Kidney capillary endothelial cell (primary cell): ENCODE measurements around the gene MAP2K2.
"Not testable (repeated sequence)": the region's sequence is repeated elsewhere in the genome, so short reads cannot be mapped to it uniquely, and the experiment has no call there.

Experiments used
- DNase-seq: peaks from one replicate; pipeline ENCODE4 v3.0.0-alpha.2; 2018; ENCODE audit warnings: low spot score

MAP2K2 gene

DNA sequence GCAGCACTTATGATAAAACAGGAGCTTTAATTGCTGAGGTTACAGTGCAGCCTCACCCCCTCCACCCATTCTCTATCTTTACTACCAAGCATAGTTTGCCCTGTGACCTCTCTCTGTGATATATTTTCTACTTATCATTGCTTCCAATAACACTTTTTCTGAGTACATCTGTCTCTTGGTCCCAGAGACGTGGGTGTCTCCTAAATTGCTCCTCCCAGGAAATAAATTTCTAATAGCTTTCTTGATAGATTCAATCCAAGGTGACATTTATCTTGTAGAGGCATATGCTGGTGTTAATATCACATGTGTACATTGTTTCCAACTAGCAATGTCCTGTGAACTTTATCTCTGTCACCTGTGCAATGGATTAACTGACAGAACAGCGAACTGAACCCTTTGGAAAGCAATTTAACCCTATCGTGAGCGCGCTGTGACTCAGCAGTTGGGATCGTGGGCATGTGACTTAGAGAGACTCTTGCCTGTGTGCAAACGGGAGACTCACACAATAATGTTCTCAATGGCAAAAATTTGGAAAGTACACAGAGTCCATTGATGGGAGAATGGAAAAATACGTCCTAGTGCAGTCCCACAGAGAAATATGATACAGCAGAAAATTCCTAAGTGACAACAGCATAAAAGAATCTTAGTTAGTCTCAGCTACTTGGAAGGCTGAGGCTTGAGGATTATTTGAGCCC is 7.0 kb upstream of the MAP2K2 start:
- DNase-seq, result no peak

DNA sequence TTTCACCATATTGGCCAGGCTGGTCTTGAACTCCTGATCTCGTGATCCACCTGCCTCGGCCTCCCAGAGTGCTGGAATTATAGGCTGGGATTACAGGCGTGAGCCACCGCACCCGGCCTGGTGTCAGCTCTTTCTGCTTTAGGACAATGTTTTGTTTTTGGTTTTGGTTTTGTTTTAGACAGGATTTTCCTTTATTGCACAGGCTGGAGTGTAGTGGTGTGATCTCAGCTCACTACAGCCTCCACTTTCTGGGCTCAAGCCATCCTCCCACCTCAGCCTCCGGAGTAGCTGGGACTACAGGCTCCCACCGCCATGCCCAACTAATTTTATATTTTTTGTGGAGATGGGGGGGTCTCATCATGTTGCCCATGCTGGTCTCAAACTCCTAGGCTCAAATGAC is 5.1 kb upstream of the MAP2K2 start:
- DNase-seq, result not testable (repeated sequence)

DNA sequence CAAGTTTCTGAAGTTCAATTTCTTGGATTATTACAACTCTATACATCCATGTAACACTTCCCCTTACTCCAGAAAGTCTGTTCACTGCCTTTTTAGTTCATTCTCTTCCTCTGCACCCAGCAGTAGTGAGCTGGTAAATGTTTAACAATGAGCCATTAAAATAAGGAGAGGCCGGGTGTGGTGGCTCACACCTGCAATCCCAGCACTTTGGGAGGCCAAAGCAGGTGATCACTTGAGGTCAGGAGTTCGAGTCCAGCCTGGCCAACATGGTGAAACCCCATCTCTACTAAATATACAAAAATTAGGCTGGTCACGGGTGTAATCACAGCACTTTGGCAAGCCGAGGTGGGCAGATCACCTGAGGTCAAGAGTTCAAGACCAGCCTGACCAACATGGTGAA is 3.4 kb upstream of the MAP2K2 start:
- not testable (repeated sequence) for DNase-seq

DNA sequence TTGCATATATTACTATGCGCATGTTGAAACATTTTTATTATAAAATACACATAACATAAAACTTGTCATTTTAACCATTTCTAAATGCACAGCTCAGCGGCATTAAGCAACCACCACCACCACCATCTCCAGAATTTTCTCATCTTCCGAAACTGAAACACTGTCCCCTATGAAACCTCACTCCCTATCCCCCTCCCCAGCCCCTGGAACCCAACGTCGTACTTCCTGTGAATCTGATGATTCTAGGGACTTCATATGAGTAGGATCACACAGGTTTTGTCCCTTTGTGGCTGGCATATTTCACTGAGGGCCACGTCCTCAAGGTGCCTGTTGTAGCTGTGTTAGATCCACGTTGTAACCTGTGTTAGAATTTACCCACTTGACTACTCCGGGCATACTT is 716 bp upstream of the MAP2K2 start:
- no peak for DNase-seq

DNA sequence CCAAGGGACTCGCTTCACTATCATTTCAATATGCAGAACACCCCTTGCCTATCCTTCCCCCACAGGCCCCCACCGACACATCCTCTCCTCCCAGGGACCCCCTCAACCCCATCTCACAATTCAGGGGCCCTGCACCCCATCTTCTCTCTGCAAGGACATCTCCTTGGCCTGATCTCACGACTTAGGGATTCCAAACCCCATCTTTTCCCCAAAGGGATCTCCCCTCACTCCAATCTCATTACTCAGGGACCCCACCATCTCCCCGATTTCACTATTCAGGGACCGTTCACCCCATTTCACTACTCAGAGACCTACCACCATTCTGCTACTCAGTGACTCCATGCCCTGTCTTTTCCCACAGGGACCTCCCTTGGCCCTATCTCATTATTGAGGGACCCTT is 1.4 kb downstream of the MAP2K2 start:
- DNase-seq, result no peak

DNA sequence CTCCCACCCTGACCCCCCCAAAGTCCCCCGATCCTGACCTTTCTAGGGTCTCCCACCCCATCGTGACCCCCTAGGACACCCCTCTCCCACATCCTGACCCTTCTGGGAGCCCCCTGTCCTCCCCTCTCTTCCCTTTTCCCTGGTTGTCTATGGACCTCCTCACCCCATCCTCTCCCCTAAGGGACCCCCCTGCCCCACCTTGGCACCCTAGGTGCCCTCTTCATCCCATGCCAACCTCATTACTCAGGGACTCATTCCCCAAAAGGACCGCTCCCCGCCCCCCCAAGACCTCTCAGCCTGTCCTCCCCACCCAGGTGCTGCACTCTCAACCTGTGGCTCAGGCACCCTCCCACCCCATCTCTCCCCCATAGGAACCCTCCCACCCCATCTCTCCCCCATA is 2.1 kb downstream of the MAP2K2 start:
- DNase-seq, result no peak

DNA sequence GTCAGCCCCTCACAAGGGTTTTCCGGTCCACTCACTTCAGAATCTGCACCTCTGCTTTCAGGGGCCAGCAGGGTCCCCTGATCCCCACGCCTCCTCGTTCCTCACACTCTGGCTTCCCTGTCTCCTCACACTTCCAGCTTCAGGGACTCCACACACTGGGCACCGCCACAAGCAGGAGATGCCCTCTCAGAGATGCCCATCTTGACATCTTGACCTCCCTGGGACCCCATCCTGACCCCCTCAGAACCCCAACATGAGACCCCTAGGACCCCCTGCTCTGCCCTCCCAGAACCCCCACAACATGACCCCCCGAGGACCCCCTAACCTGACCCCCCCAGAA is 2.7 kb downstream of the MAP2K2 start:
- DNase-seq, result no peak

DNA sequence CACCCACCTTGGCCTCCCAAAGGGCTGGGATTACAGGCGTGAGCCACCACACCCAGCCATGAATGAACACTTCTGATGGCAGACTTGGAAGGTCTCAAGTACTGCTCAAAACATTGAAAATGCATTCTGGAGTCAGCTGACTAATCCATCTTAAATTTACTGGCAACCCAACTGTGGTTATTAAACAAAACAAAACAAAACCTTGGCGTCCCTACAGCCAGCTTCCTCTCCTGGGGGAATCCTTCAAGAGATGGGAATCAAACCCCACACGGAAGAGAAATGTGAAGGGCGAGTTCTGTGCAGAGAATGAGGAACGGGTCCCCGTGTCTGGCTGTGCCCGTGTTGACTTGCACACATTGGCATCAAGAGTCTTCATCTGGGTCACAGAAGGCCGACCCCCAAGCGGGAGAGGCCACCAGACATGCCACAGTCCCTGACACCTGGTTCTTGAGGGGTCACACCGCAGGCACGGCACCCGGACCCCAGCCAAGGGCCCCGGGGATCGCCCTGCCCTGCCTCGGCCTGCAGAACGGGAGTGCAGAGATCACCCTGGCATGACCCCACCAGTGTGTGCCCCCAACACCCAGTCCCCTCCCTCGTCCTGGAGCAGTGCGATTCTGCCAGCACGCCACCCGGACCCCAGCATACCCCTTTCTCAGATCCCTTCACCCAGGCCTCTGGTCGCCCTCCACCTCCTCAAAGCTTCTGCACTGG is 3.2 kb downstream of the MAP2K2 start:
- DNase-seq, result no peak

DNA sequence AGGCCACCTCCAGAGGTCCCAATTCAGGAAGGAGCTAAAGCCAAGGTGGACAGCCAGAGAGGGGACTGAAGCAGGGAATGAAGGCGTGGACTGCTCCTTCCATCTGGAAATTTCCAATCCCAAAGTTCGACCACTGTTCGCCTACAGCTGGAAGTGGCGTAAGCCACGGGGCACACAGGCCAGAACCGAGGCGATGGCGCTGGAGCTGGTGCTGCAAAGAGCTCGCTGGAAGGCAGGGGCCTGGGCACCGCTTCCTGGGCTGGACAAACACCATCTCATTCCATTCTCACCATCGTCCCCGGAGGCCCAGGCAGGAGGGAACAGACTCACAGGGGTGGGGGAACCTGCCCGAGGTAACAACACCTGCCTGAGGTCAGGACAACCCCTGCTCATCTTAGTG is 4.2 kb downstream of the MAP2K2 start:
- DNase-seq, result no peak

DNA sequence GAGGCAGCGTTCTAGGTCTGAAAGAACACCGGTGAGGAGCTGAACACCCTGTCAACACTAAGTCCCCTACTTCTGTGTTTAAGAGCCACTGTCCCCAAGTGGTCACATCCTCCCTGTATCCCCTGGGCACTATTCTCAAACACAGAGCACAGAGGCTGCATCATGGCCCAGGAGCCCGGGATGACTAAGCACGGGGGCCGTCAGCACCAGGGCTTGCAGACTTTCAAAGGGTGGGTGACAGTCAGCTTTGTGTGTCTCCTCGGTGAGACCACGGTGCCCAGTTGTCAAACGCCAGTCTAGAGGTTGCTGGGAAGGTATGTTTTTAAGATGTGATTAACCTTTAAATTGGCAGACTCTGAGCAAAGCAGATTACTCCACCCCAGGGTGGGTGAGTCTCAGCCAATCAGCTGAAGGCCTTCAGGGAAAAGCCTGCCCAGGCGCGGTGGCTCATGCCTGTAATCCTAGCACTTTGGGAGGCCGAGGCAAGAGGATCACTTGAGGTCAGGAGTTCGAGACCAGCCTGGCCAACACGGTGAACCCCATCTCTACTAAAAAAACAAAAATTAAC is 8.0 kb downstream of the MAP2K2 start:
- DNase-seq, result no peak

DNA sequence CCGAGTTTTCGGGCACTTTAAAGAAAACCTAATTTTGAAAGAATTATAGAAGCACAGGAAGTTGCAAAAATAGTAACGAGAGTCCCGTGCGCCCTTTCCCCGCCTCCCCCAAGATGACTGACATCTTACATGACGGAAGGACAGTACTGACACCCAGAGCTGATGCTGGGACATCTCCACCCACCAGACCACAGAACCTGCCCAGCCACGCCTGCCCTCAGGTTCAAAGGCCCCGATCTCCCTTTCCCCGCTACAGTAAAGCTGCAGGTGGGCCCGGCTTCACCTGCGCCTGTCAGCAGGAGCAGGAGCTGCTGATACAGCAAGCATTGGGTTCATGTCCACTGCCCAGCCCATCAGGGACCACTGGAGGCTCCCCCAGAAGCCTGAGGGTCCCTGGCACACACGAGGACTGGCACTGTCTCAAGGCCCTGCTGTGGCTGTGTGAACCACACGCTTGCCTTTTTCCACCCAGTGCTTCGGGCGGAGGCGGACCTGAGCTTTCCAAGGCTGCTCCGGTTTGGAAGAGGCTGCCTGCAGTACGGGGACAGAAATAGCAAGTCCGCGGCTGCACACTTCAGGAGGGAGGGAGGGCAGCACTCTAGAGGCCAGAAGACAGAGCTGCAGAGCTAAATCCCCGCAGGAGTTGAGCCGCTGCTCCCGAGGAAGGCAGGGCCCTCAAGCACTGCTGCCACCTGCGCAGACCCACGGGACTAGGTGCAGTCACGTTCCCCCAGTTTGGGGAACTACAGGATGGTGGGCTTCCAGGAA is 8.7 kb downstream of the MAP2K2 start:
- no peak for DNase-seq

DNA sequence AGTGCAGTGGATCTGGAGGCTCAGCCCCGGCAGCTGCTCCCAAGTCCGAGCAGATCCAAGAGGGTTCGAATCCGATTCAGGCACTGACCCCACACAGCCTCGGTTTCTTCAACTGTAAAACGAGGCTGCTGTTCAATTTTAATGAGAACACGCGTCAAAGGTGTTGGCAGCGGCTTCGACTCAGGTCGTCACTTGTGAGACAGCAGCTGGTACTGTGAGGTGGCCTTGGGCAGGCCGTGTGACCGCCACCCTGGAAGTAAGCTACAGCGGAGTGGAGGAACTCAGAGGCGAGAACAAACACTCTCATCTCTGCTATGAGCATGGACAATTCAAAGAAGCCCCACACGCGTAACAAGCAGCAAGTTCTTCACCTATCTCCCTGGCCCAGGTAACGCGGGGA is 9.7 kb downstream of the MAP2K2 start:
- DNase-seq, result no peak

DNA sequence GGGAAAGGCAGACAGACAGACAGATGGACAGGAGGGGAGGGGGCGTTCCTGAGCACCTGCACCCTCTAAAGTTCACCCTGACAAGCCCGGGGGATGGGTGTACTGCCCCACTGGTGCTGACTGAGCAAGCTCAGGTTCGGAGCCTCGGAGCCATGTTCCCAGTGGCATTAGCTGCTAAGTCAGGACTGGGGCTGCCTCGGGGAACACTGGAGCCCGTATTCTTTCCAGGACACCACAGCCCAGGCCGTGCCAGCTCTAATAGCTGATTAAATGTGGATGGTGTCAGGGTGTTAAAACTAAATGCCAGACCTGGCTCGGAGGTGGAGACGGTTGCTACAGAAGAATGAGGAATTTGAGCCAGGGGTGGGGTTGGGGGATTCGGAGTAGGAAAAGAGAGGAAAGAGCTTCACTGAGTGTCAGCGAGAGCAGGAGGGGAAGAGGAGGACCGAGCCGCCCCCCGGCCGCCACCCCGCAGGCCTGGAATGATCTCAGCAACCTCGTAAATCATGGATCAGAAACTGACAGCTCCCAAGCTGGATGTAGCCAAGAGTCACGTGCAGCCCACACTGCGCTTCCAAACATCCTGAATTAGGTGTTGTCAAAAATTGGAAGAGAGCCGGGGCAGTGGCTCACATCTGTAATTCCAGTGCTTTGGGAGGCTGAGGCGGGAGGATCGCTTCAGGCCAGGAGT is 10.4 kb downstream of the MAP2K2 start:
- DNase-seq, result no peak

DNA sequence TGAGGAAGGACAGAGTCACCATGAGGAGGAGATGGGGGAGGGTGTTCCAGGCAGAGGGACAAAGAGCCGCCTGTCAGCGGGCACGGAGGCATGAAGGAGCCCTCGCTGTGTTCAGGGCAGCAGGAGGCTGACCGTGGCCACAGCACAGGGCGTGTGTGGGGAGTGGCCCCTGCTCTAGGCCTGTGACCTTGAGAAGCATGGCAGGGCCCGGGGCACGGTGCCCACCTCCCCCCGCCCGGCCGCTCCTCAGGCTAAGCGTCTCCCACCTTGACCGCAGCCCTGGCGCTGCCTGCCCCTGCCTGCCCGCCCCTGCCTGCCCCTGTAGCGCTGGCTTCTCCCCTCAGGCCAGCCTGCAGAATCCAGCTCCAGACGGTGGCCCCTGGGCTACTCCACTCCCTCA is 11.6 kb downstream of the MAP2K2 start:
- no peak for DNase-seq

DNA sequence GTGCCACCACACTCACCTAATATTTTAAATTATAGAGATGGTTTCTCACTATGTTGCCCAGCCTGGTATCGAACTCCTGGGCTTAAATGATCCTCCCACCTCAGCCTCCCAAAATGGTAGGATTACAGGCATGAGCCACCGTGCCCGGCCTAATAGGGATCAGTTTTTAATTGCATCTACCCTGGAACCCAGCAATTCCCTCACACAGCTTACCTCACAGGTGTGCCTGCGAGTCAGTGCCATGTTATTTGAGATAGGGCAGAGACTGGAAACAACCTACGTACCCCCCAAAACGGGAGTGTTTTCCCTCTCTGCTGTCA is 14.3 kb downstream of the MAP2K2 start:
- DNase-seq, result no peak

DNA sequence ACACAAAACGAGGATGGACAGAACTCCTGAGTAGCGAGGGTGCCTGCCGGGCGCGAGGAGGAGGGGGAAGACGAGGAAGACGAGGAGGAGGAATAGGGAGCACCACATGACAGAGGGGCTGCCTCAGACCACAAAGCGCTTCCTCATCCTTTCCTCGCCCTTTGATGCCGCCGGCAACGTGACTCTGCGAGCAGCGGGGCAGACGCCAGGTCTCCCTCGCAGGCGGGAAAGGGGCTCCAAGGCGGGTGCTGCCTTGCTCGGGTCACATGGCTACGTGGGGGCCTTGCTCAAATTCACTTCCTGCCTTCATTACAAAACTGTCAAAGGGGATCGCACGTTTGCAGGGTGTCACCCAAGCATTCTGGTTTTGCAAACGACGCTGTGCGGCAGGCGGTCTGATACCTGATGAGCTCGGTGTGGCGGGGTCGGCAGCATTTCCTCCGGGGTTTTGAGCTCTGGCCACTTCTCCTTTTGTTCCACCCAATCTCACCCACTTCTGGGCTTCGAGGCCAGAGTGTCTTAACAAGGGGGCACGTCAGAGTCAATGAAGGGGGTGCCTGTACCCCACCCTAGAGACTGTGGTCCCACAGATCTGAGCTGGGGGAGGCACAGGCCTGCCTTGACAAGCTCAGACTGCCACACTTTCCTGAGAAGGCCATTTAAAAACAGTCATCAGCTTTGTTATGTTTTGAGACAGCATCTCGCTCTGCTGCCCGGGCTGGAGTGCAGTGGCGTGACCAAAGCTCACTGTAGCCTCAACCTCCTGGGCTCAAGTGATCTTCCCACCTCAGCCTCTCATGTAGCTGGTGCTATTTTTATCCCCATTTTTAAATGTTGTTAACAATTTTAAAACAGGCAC is 14.9 kb downstream of the MAP2K2 start:
- DNase-seq, result no peak

DNA sequence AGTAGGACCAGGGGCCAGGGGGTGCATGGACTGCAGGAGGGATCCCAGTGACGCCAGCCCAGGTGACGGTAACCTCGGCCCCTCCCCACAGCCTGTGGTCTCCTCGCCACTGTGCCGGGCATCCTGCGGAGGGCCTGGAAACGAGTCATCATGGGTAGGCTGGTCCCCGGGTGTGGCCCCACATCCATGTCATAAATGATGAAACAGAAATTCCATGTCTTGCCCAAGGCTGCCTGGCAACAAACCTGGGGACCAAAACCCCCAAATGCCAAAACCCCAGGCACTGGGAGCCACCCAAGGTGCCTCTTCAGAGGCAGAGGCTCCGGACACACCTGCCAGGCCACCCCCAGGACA is 20.9 kb downstream of the MAP2K2 start:
- DNase-seq, result no peak

DNA sequence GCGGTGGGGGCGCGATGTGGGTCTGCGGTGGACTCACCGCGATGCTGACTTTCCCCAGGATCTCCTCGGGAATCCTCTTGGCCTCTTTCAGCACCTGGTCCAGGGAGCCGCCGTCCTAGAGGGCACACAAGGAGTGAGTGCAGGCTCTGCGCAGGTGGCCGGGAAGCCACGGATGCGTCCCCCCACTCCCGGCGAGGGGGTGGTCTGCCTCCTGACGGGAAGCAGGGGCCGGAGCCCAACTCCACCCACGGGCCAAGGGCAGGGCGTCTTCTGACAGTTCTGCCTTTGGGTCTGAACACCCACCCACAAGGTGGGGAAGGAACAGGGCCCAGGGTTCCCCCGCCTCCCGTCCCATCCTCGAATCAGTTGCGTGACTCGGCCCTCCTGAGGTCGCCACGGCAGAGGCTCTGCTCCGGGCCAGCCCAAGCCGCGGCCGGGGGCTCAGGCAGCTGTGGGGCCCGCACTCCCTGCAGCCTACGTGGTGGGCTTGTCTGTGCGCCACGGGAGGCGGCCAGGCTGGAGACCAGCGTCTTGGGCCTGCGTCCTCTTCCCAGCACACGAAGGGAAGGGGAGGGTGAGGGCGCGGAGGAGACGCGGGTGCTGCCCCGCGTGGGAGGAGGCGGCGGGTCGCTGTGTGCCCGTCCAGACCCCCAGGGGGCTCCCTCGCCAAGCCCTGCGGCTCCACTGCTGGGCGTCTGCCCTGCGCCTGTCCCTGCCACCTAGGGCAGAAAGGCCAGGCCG is 21.4 kb downstream of the MAP2K2 start:
- no peak for DNase-seq

DNA sequence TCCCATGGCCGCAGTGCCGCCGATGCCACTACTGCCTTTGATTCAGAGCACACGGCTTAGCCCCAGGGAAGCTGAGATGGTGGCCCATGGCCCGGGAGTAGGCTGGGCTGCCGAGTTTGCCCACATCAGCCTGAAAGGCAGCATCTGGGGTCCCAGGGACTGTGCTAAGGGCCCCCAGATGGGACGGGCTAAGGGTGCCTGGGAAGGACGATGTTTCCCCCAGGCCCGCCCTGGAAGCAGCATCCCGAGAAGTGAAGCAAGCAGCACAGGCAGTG is 22.5 kb downstream of the MAP2K2 start:
- DNase-seq, result no peak

DNA sequence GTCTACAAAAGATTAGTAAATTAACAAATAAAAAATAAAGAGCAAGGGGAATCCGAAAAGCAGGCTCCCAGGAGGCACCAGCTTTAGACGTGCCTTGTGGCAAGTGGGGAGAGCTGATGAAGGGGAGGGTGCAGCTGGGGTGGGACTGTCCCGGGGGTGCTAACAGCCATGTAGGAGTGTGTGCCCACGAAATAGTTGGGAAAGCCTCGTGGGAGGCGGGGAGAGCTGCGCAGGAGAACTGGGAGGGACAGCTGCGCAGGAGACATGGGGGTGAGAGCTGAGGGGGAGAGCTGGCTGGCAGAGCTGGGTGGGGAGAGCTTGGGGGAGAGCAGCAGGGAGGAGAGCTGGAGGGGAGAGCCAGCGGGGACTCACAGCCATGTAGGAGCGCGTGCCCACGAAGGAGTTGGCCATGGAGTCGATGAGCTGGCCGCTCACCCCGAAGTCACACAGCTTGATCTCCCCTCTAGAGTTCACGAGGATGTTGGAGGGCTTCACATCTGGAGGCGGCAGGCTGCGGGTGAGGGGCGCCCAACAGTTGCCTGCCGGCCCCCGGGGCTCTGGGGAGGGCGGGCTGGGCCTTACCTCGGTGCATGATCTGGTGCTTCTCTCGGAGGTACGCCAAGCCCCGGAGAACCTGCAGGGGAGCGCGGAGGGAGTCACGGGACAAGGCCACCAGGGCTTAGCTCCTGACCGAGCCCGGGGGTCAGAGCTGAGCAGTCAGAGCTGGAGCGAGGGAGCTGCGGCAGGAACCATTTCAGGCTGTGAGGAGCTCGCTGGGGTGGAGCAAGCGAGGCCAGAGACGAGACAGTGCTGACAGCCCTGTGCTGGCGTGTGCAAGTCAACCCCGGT is 23.1 kb downstream of the MAP2K2 start:
- DNase-seq, result no peak
